SW480 (cell line): Measurements from ENCODE around the gene UGP2.
"Not testable (repeated sequence)": the region's sequence is repeated elsewhere in the genome, so short reads cannot be mapped to it uniquely, and the experiment has no call there.

ENCODE experiments used
- DNase-seq: peaks from one replicate; pipeline ENCODE4 v3.0.0-alpha.2; 2016; ENCODE audit warnings: low spot score

UGP2 gene

DNA sequence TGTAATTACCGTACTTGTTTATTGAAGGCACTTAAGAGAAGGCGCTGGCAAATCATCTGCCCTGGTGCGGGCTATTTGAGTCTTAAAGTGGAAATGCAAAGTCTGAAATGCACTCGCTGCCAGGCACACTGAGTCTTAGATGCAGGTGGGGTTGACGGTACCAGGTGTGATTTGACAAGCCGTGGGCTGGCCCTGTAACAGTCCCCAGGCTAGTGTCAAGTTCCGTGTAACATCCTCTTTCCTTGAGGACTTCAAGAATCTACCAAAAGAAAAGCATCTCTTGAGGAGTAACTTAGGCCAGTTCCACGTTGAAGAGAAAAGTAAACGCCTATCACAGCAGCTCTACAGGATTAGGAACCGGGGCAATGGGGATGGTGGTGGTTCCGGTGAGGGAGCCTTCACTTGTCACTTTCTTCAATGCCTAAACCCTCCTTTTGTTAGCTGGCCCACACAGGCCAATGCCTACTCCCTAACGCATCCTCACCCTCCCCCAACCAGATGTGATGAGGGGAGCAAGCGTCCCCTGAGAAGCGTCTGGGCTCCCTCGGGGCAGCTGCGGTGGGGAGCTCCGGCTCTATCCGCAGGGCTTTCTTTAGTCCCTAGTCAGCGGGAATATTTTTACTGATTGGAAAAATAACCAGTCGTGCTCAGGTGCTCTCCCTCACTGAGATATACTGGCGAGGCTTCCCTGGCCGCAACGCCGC is 1.5 kb upstream of the UGP2 start:
- peak; percentile 35 for DNase-seq

DNA sequence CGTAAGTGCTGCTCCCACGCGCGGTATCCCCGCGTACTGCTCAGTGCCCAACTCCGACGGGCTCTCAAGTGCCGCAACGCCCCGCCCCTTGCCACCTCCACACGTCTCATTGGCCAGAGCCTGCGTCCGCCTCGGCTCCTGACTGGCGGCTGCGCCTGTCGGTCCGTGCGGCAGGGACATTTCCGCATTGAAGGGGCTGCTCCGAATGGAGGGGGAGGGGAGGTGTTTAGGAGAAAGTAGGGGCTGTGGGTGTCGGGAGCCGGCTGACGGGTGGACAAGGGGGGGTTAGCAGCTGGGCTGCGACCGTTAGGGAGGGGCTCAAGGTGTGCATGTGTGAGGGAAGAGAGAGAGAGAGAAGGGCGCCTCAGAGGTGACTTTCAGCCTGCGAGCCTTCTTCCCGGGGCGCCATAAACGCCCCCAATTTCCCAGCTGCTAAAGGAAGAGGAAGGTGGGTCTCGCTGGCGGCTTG is 877 bp upstream of the UGP2 start:
- peak; percentile 98 for DNase-seq

DNA sequence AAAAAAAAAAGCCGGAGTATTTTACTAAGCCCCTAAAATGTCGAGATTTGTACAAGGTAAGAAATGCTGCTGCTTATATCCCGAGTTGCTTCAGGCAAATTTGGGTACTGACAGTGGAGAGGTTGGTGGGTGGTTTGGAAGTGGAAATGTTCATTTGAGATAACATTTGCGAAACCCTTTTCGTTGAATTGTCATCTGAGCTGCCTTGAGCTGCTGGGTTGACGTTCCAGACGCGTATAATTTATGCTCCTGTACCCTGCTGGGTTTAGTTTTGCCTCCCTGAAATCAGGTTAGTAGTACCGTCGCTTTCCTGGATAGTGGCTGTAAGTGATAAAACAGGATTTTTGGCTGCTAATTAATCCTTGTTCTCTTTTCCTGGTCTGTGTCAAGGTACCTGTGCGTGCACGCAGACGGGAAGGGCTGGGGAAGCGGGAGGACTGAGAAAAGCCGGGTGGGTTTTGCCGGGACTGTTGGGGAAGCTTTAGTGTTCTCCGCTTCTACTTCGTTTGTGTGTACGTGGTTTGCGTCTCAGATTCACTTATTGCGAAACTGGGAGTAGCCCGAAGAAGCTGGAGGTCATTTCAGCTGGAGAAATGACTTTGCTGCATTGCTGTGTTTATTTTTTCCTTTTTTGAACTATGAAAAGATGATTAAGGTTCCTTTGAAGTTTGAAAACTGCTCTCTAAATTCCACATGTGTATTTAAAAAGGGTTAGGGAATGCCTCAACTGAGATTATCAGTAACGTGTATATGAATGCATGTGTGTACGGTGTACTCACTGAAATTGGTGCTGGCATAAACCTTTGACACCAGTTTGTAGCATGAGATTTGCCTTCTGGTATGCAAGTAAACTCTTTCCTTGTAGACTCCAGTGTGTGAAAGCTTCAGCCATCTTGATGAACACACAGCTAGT is 709 bp downstream of the UGP2 start:
- peak; percentile 53 for DNase-seq

DNA sequence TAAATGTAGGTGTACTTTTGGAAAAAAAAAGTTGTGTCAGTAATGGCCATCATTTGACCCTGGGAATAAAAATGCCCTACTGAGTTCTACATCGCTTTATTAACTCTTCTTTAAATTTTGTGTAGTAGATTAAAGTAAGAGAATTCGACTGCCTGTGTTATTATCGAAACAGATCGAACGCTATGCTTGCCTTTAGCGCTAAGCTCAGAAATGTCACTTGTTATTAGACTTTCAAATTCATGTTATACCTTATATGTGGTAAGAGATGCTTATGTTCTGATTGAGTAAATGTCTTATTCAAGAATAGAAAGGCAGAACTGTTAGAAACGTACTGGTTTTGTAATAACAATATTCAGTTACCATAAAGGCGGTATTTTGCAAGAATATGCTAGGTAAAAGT is 1.4 kb downstream of the UGP2 start:
- no peak for DNase-seq

DNA sequence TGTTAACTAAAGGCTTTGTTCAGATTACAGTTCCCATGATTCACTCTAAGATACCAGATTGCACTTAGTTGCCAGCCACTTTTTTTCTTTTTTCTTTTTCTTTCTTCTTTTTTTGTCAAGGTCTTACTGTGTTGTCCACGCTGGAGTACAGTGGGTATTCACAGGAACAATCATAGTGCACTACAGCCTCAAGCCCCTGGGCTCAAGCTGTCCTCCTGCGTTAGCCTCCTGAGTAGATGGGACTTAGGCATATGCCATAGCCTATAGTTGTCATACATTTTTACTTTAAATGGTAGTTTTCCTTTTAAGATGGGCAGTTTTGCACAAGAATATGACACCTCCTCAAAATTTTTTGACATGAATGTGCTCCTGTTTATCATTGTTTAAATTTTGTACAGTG is 2.1 kb downstream of the UGP2 start:
- no peak for DNase-seq

DNA sequence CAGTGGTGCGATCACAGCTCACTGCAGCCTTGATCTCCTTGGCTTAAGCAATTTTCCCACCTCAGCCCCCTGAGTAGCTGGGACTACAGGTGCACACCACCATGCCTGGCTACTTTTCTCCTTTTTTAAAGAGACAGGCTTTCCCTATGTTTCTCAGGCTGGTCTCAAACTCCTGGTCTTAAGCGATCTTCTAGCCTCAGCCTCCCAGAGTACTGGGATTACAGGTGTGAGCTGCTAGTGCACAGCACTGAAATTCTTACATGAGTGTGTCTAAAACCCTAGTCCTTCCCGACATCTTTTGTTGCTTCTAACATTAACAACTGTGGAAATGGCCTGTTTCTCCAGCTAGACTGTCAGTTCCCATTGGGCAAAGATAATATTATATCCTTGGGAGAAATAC is 2.9 kb downstream of the UGP2 start:
- DNase-seq, result no peak

DNA sequence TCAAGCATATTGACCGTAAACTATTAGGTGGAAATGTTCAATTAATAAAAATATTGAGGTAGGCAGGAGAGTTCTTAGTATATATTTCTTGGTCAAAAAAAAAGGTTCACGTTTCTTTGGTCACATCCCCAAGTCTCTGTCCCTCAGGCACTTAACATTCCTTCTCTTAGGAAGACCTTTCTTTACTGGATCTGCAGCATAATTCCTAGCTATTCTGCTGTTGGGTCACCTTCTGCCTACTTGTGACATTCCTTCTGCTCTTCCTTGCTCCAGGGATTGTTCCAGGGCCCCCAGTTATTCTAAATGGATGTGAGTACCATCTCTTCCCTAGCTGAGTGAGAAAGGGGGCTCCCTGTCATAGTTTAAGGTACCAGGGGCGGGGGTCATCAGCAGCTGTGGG is 4.2 kb downstream of the UGP2 start:
- no peak for DNase-seq

DNA sequence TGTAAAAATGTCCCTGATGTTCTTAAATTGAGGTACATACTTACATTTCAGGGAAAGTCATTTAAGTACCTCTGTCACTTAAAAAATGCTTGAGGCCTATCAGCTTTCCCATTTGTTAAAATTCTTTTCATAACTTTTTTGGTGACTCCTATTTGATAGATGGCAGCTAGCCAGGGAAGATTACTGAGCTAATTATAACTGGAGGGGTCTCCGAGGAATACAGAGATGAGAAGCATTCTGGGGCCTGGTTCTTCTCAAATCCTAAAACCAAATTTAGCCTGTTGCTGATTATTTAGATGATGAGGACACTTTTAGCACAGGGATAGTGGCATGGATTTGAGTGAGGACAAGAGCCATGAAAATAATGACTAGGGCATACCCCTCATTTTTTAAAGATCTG is 4.8 kb downstream of the UGP2 start:
- no peak for DNase-seq

DNA sequence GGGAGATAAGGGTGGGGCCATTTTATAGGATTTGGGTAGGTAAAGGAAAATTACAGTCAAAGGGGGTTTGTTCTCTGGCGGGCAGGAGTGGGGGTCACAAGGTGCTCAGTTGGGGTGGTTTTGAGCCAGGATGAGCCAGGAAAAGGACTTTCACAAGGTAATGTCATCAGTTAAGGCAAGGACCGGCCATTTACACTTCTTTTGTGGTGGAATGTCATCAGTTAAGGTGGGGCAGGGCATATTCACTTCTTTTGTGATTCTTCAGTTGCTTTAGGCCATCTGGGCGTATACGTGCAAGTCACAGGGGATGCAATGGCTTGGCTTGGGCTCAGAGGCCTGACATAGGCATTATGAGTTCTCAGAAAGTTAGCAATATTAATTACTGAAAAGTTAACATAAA is 5.9 kb downstream of the UGP2 start:
- DNase-seq, result not testable (repeated sequence)

DNA sequence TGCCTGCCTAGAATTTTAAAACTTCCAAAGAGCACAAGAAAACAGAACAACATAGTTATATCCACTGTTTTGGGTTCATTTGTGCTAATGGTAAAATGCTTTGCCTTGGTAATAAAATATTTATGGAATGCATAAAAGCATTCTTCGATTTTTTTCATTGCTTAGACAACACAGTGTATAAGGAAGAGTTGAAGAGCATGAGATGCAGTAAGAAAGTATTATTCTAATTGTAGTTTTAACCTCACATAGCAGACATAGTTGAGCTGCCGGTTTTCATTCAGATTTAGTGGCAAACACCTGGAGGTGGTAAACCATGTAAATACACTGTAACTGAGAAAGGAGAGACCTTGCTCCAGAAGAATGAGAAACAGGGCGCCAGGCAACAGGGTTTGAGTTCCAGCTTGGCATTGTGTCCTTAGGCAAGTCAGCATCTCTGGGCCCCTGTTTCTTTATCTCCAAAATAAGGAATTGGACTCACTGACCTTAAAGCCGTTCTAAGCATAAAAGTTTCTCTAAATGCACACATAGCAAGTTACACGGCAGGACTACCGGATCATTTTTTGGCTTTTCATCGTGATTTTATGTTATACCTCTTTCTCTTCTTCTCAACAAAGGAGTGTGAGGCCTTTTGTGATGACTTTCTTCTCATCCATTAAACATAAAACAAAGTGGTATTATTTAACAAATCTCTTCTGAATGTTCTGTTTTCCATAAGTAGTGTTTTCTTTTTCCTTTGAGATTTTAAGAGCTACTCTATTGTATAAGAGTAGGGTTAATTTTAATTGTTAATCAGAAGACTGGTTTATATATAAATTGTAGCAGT is 7.9 kb downstream of the UGP2 start:
- DNase-seq, result no peak

DNA sequence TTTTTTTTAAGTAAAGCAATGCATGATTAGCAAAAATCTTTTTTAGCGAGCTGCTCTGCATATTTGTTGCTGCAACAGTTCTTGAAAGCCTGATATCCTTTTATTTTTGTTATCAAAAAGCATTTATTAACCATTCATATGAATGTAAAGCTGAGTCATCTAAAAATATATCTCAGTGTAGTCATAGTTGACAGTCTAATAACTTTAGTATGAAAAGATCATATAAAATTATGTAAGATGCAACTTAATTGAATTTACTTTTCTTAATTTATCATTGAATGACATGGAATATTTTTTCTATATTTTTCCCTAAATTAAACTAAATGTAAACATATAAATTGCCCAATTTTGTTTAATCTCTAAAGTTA is 8.5 kb downstream of the UGP2 start:
- no peak for DNase-seq

DNA sequence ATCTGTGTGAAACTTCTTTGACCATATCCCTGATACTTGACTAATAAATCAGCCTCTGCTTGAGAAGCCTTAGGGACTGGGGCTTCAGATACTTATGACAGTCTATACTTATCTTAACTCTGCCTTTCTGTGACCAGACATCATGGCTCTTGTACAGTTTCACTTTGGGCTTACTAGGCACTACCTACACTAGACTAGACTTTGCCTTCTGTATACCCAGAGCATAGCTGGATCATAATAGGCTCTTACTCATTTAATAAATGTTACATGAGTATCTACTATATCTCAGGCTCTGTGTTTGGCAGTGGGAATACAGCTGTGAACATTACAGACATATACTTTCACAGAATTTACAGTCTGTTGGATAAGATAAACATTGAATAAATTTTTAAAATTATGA is 9.0 kb downstream of the UGP2 start:
- DNase-seq, result no peak

DNA sequence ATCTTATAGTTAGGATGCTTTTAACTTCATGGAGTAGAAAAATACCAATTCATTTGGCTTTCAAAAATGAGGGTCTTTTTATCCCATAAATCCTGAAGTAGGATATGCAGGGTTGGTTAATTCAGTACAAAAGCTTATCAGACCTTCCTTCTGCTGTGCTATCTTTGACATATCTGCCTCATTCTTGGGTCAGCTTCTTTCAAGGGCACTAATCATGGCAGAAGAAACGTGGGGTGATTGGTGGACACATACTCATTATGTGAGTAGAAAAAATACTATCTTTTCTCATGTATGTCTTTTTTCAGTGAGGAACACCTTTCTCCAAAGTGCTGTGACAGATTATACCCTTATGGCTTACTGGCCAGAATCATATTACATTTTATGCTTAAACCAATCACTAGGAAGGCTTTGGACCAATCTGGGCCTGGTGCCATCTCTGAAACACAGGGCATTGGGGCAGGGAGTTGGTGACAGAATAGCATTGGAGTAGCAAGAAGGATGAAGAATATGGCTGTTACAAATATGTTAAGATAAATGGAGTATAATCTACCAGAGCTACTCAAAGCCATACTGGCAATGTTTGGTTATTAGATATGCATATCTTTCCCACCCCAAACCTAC is 10.1 kb downstream of the UGP2 start:
- DNase-seq, result no peak

DNA sequence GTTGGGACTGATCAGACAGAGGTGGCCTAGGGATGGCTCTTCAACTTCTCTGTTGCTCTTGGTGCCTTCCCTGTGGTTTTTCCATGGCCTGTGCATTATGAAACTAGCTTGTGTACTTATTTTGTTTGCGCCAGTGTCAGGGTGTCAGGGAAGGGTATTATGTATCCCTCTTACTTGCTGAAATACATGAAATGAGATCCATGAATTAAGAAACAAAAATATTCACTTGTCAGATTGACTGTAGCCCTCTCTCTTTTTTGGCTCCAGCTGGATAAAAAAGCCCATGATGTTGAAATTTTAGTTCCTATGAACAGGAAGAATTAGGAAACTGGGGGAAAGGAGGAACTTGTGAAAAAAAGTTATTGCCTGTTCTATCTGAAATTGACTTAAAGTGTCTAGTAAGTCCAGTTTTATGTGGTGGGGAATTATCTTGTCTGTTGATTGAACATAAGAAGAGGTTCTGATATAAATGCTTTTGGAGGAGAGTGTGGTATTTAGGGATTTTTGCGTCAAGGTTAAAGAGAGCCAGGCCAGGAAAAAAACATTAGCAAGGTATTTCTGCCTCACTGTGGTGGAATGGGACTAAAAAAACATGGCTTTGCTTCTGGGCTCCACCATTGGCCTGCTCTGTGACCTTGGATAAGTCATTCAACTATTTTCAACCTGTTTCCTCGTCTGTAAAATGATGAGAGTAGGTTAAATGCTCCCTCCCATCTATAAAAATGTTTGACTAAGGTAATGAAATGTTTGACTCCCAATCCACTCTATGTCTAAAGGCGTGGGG is 12.0 kb downstream of the UGP2 start:
- no peak for DNase-seq

DNA sequence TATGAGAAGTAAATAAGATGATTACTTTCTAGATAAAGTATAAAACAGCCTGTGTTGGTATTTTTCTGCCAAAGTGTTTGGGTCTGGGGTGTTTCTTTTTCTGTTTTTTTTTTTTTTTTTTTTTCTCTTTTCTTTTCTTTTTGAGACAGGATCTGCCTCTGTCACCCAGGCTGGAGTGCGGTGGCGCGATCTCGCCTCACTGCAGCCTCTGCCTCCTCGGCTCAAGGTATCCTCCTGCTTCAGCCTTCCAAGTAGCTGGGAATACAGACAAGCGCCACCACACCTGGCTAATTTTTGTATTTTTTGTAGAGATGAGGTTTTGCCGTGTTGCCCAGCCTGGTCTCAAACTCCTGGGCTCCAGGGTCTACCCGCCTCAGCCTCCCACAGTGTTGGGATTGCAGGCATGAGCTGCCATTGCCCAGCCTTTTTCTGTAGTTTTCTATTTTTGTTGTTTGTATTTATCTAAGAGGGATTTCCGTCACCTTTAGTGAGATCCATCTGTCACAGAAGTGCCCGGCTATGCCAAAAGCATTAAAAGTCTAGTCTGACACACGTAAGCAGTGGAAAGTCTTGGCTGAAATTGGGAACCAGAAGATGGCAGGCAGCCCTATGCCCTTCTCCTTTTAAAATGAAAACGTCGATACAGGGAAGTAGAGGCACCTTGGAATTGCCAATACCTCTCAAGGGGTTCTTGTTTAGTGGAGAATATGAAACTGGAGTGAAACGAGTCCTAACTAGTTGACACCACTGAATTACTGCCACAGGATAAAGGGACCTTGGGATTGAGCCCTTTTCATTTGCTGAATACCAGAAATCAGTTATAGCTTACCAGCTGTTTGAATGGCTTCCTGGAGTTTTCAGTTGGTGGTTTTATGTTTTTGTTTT is 14.0 kb downstream of the UGP2 start:
- no peak for DNase-seq

DNA sequence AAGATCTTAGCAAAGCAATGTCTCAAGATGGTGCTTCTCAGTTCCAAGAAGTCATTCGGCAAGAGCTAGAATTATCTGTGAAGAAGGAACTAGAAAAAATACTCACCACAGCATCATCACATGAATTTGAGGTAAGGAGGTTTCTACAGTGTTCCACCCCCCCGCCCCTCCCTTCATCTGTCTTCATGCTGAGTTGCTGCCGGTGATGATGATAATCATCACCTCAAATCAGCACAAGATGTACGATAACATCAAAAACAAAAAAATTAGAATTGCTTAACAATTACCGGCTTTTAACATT is 14.6 kb downstream of the UGP2 start:
- no peak for DNase-seq

DNA sequence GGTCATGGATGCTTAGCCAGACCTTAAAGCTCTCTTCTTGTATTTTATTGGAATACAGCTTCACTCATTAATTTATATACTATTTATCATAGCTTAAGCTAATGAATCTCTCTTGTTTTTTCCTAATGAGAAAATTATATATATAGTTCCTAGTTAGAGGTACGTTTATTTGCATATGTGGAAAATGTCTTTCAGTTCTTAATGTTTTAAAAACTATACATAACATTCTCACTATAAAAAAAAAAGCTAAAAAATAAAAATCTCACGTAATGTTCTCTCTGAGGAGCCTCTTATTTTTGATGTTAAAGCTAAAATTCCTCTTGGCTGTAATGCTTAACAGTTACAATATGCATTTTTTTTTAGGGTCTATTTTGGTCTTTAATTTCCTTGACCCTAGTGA is 16.6 kb downstream of the UGP2 start:
- no peak for DNase-seq

DNA sequence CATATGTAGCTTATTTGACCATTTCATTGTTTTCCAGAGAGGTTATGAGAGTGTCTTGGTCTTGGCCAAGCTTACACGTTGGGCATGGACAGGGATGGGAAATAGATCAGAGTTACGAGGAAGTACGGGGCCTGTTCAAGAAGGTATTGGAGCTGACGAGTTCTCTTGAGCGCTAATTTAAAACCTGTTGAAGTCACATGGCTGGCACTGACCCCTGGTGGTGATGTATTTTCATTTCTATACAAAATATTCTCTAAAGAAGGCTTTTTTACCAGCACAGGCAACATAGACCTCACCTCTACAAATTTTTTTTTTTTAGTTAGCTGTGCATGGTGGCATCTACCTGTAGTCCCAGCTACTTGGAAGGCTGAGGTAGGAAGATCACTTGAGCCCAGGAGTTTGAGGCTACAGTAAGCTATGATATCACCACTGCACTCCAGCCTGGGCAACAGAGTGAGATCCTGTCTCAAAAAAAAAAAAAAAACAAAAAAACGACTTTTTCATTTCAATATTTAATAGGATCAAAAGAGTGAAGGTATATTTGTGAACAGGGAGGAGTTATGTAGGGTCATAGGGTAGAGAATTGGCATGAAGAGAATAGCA is 19.6 kb downstream of the UGP2 start:
- peak; percentile 39 for DNase-seq

DNA sequence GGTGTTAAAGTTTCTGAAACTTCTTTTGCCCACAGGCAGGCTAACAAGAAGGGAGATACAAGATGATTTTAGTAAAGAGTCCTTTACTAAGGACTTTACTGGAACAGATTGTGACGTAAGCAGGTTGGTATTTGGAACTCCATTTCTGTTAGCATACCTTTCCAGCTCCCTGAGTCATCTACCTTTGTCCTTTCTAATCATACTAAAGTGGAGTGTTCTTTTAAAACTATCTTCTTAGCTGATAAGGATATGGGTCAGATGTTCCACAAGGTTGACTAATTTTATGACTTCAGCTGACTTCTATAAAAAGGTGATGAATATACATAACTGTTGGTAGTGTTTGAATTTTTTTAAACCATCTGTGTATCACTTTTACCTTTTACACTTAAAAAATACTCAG is 21.1 kb downstream of the UGP2 start:
- no peak for DNase-seq

DNA sequence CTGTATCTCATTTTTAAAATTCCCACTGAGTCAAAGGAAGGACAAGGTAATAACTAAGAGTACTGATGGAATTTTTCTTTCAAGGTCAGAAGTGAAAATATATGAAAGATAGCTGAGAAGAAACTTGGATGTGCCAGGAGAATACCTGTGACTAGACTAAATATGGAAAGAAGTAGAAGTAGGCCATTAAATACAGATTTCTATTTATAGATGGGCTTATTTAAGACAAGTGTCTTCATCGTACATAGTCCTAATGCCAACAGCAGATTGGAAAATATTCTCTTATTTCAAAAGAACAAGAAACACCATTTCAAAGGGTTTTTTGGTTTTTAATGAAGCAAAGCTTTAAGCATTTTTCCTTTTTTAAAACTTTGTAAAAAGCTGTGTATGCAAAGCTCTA is 22.0 kb downstream of the UGP2 start:
- DNase-seq, result no peak
